Loucy (cell line): ENCODE results near the gene METTL6.

ENCODE experiments used
- H2AFZ ChIP-seq: fragments of 200-600 bp; sonication (generic); 2 replicates; pipeline ENCODE4 v1.6.0; 2016; ENCODE audit warnings: antibody characterized with exemption, mild to moderate bottlenecking, low read length, moderate library complexity
- H3F3A ChIP-seq: fragments of 200-600 bp; 2 replicates; pipeline ENCODE4 v1.6.0; 2016; ENCODE audit warnings: antibody characterized with exemption, low read depth, mild to moderate bottlenecking
- H3K27me3 ChIP-seq: fragments of 200-600 bp; sonication (generic); 2 replicates; pipeline ENCODE4 v1.6.1; 2014; ENCODE audit warnings: low read length, mild to moderate bottlenecking; ENCODE audit not compliant: insufficient read depth, poor library complexity, severe bottlenecking
- H3K36me3 ChIP-seq: fragments of 200-600 bp; sonication (generic); 2 replicates; pipeline ENCODE4 v1.6.1; 2016; ENCODE audit warnings: low read length; ENCODE audit not compliant: insufficient read depth
- H3K4me1 ChIP-seq: fragments of 200-600 bp; sonication (generic); 2 replicates; pipeline ENCODE4 v1.5.1; 2014; ENCODE audit warnings: low read length, mild to moderate bottlenecking; ENCODE audit not compliant: insufficient read depth, poor library complexity, severe bottlenecking
- H3K4me2 ChIP-seq: fragments of 200-600 bp; sonication (generic); 2 replicates; pipeline ENCODE4 v1.6.0; 2014; ENCODE audit warnings: antibody characterized with exemption, low read length, low read depth, mild to moderate bottlenecking; ENCODE audit not compliant: poor library complexity, severe bottlenecking
- H3K4me3 ChIP-seq: fragments of 200-600 bp; sonication (generic); 2 replicates; pipeline ENCODE4 v1.5.1; 2014; ENCODE audit warnings: low read length, mild to moderate bottlenecking, mixed read lengths; ENCODE audit not compliant: poor library complexity, severe bottlenecking
- H3K79me2 ChIP-seq: fragments of 200-600 bp; sonication (generic); 2 replicates; pipeline ENCODE4 v1.6.1; 2014; ENCODE audit warnings: low read length; ENCODE audit not compliant: insufficient read depth
- H3K9ac ChIP-seq: fragments of 200-600 bp; sonication (generic); 2 replicates; pipeline ENCODE4 v1.6.0; 2014; ENCODE audit warnings: mild to moderate bottlenecking, low read depth, low read length, moderate library complexity; ENCODE audit not compliant: poor library complexity, severe bottlenecking
- H3K9me2 ChIP-seq: fragments of 200-600 bp; sonication (generic); replicated peaks from 2 replicates; pipeline ENCODE4 v1.6.1; 2016; ENCODE audit warnings: low read depth, low read length, mixed read lengths
- H3K9me3 ChIP-seq: fragments of 200-600 bp; sonication (generic); 2 replicates; pipeline ENCODE4 v1.6.1; 2014; ENCODE audit warnings: mild to moderate bottlenecking, antibody characterized with exemption, low read length, low read depth; ENCODE audit not compliant: insufficient read depth
- H4K20me1 ChIP-seq: fragments of 200-600 bp; sonication (generic); 2 replicates; pipeline ENCODE4 v1.6.0; 2014; ENCODE audit warnings: antibody characterized with exemption, low read length, mild to moderate bottlenecking; ENCODE audit not compliant: insufficient read depth, poor library complexity, severe bottlenecking
- CTCF ChIP-seq: fragments of 200-600 bp; sonication (generic); conservative IDR thresholded peaks from 2 replicates; pipeline ENCODE4 v1.5.1; 2014; ENCODE audit warnings: mild to moderate bottlenecking, antibody characterized with exemption, low read length
- EZH2phosphoT487 ChIP-seq: fragments of 200-600 bp; IDR thresholded peaks from 2 replicates; pipeline ENCODE4 v1.6.1; 2018; ENCODE audit warnings: antibody characterized with exemption, mild to moderate bottlenecking, moderate library complexity, borderline replicate concordance

METTL6 gene

GRCh38 chr3:15438983-15439382 is 11.6 kb upstream of the METTL6 start:
- Histone ChIP-seq H3F3A (no peaks in the 10 kb centered on the region), H3K4me1 (no peaks in the 10 kb centered on the region), H3K9me2 (no peaks in the 10 kb centered on the region), H4K20me1 (peaks cover 15% of the 10 kb centered on the region), H3K4me2 (no peak overlapping the region), H3K36me3 (peaks cover 92% of the 10 kb centered on the region; the same call in 1 of the 2 replicates), H2AFZ (no peak overlapping the region), H3K9me3 (no peaks in the 10 kb centered on the region), H3K27me3 (no peaks in the 10 kb centered on the region), H3K9ac (no peak overlapping the region), H3K79me2 (no peaks in the 10 kb centered on the region), H3K4me3 (no peak overlapping the region)
- TF ChIP-seq CTCF, result no peak
- no peak for TF ChIP-seq EZH2phosphoT487

DNA sequence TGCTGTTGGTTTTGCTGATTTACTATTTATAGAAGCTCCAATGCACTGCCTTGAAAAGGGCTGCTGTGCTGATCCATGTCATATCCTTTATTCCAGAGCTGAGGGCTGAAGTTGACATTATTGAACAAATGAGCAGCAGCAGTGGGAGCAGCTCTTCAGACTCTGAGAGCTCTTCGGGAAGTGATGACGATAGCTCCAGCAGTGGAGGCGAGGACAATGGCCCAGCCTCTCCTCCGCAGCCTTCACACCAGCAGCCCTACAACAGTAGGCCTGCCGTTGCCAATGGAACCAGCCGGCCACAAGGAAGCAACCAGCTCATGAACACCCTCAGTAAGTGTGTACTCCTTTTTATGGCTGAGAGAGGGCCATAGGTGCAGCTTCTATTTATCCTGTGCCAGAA is 8.9 kb upstream of the METTL6 start:
- Histone ChIP-seq H3K36me3 (peaks cover 80% of the 10 kb centered on the region; the same call in 1 of the 2 replicates), H3K4me3 (no peak overlapping the region), H3K79me2 (peaks cover 13% of the 10 kb centered on the region), H3K9ac (no peak overlapping the region), H3K4me2 (no peak overlapping the region), H3K9me3 (no peaks in the 10 kb centered on the region), H4K20me1 (peaks cover 22% of the 10 kb centered on the region), H2AFZ (no peak overlapping the region), H3F3A (no peaks in the 10 kb centered on the region), H3K4me1 (peaks cover 13% of the 10 kb centered on the region), H3K27me3 (no peaks in the 10 kb centered on the region), H3K9me2 (no peaks in the 10 kb centered on the region)
- no peak for TF ChIP-seq EZH2phosphoT487
- TF ChIP-seq CTCF, result no peak

DNA sequence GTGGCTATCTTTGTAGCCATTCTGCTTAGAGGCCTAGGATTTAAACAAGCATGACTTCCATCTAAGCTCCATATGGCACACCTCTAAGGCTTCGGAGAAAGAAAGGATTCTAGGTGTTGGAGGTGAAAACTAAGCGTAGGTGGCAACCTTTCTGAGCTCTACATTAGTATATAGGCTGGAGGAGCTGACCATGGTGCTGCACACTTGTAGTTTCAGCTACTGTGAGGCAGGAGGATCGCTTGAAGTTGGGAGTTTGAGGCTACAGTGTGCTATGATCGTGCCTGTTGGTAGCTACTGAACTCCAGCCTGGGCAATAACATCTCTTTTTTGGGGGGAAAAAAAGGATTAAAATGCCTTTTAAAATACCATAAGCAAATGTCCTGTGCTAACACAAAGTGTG is 7.4 kb upstream of the METTL6 start:
- H3K4me1 ChIP-seq, result peaks cover 22% of the 10 kb centered on the region
- H3K36me3 ChIP-seq, result peaks cover 65% of the 10 kb centered on the region; the same call in 1 of the 2 replicates
- no peak overlapping the region for H2AFZ ChIP-seq
- H3K4me3 ChIP-seq, result no peak overlapping the region
- H3K79me2 ChIP-seq, result peaks cover 28% of the 10 kb centered on the region
- TF ChIP-seq EZH2phosphoT487, result no peak
- TF ChIP-seq CTCF, result no peak
- peaks cover 32% of the 10 kb centered on the region for H4K20me1 ChIP-seq
- H3K27me3 ChIP-seq, result no peaks in the 10 kb centered on the region
- no peaks in the 10 kb centered on the region for H3F3A ChIP-seq
- H3K4me2 ChIP-seq, result no peak overlapping the region
- no peaks in the 10 kb centered on the region for H3K9me3 ChIP-seq
- no peak overlapping the region for H3K9ac ChIP-seq
- H3K9me2 ChIP-seq, result no peaks in the 10 kb centered on the region
